Measurements from ENCODE around the gene CNIH3. TPM values are rescaled to one million over a fixed set of nuclear protein-coding genes. Genes with fewer than 3 reads are reported as not detected.
A peak's percentile ranks its signal among the peaks of the same experiment; 100 is the strongest.

CNIH3 gene
- total and polyA plus RNA-seq, 5 donors from 2014 or later: 1.4 to 2.6 (median 1.9) TPM

GRCh38 chr1:224782281-224783000, 166.3 kb downstream of the CNIH3 start:
- Histone ChIP-seq H3K4me1 (ENCODE audit: control insufficient read depth, insufficient read depth, low read length, poor library complexity, severe bottlenecking) (no peaks in the 10 kb centered on the region), H3K27ac (ENCODE audit: insufficient read depth, low read length, poor library complexity, severe bottlenecking) (no peak overlapping the region), H3K36me3 (ENCODE audit: control insufficient read depth, insufficient read depth, low read length) (no peaks in the 10 kb centered on the region), H3K4me3 (ENCODE audit: low read depth, low read length) (no peak overlapping the region), H3K27me3 (ENCODE audit: control insufficient read depth, insufficient read depth, low read length) (no peaks in the 10 kb centered on the region), H3K9me3 (ENCODE audit: control insufficient read depth in 2 of 2, low read length in 2 of 2) (no peaks in the 10 kb centered on the region)
- Mint-ChIP-seq H3K36me3 (no peaks in the 10 kb centered on the region), H3K27ac (peak overlapping the region in 1 of 3 donors; percentile 70), H3K9me3 (peaks cover 0 to 8% (median 0%) of the 10 kb centered on the region in 7 donors), H3K27me3 (peaks cover 23% of the 10 kb centered on the region), H3K4me3 (no peak overlapping the region), H3K4me1 (peaks cover 0 to 24% (median 6%) of the 10 kb centered on the region in 4 donors)
- no peak for ATAC-seq (ENCODE audit: low read depth in 2 of 2)
- no peak for DNase-seq

GRCh38 chr1:224783006-224783651, 167.0 kb downstream of the CNIH3 start:
- Histone ChIP-seq H3K27me3 (ENCODE audit: control insufficient read depth, insufficient read depth, low read length) (no peaks in the 10 kb centered on the region), H3K9me3 (ENCODE audit: control insufficient read depth in 2 of 2, low read length in 2 of 2) (no peaks in the 10 kb centered on the region), H3K4me3 (ENCODE audit: low read depth, low read length) (no peak overlapping the region), H3K4me1 (ENCODE audit: control insufficient read depth, insufficient read depth, low read length, poor library complexity, severe bottlenecking) (no peaks in the 10 kb centered on the region), H3K36me3 (ENCODE audit: control insufficient read depth, insufficient read depth, low read length) (no peaks in the 10 kb centered on the region), H3K27ac (ENCODE audit: insufficient read depth, low read length, poor library complexity, severe bottlenecking) (no peak overlapping the region)
- Mint-ChIP-seq H3K27ac (peak overlapping the region in 2 of 3 donors; percentile 20 to 72), H3K4me1 (peaks cover 0 to 24% (median 6%) of the 10 kb centered on the region in 4 donors), H3K9me3 (peaks cover 0 to 8% (median 0%) of the 10 kb centered on the region in 7 donors), H3K36me3 (no peaks in the 10 kb centered on the region), H3K27me3 (peaks cover 23% of the 10 kb centered on the region), H3K4me3 (no peak overlapping the region)
- DNase-seq (no peak), ATAC-seq (ENCODE audit: low read depth in 2 of 2) (no peak)

- Histone ChIP-seq H3K27me3 (ENCODE audit: control insufficient read depth, insufficient read depth, low read length) (no peaks in the 10 kb centered on the region), H3K36me3 (ENCODE audit: control insufficient read depth, insufficient read depth, low read length) (no peaks in the 10 kb centered on the region), H3K27ac (ENCODE audit: insufficient read depth, low read length, poor library complexity, severe bottlenecking) (no peak overlapping the region), H3K4me3 (ENCODE audit: low read depth, low read length) (no peak overlapping the region), H3K4me1 (ENCODE audit: control insufficient read depth, insufficient read depth, low read length, poor library complexity, severe bottlenecking) (no peaks in the 10 kb centered on the region), H3K9me3 (ENCODE audit: control insufficient read depth in 2 of 2, low read length in 2 of 2) (no peaks in the 10 kb centered on the region)
- no peak for ATAC-seq (ENCODE audit: low read depth in 2 of 2)
- Mint-ChIP-seq H3K4me1 (peaks cover 0 to 24% (median 6%) of the 10 kb centered on the region in 4 donors), H3K9me3 (peaks cover 0 to 8% (median 0%) of the 10 kb centered on the region in 7 donors), H3K27ac (no peak overlapping the region), H3K36me3 (no peaks in the 10 kb centered on the region), H3K4me3 (no peak overlapping the region), H3K27me3 (peaks cover 22% of the 10 kb centered on the region)
- no peak for DNase-seq
Measured at GRCh38 chr1:224784265-224785039, 168.3 kb downstream of the CNIH3 start.

- peaks cover 22% of the 10 kb centered on the region for H3K27me3 Mint-ChIP-seq
- Histone ChIP-seq H3K36me3 (ENCODE audit: control insufficient read depth, insufficient read depth, low read length) (no peaks in the 10 kb centered on the region), H3K27ac (ENCODE audit: insufficient read depth, low read length, poor library complexity, severe bottlenecking) (no peak overlapping the region), H3K27me3 (ENCODE audit: control insufficient read depth, insufficient read depth, low read length) (no peaks in the 10 kb centered on the region), H3K4me1 (ENCODE audit: control insufficient read depth, insufficient read depth, low read length, poor library complexity, severe bottlenecking) (no peaks in the 10 kb centered on the region), H3K9me3 (ENCODE audit: control insufficient read depth in 2 of 2, low read length in 2 of 2) (no peaks in the 10 kb centered on the region), H3K4me3 (ENCODE audit: low read depth, low read length) (no peak overlapping the region)
- no peak overlapping the region for H3K27ac Mint-ChIP-seq
- H3K4me3 Mint-ChIP-seq: no peak overlapping the region
- peaks cover 0 to 8% (median 0%) of the 10 kb centered on the region in 7 donors for H3K9me3 Mint-ChIP-seq
- peaks cover 0 to 24% (median 6%) of the 10 kb centered on the region in 4 donors for H3K4me1 Mint-ChIP-seq
- H3K36me3 Mint-ChIP-seq: no peaks in the 10 kb centered on the region
- ATAC-seq (ENCODE audit: low read depth in 2 of 2) (no peak), DNase-seq (no peak)
Measured at GRCh38 chr1:224785040-224785328, 168.9 kb downstream of the CNIH3 start.

- Mint-ChIP-seq H3K27ac (no peak overlapping the region), H3K36me3 (no peaks in the 10 kb centered on the region), H3K4me3 (no peak overlapping the region), H3K9me3 (peaks cover 0 to 8% (median 0%) of the 10 kb centered on the region in 7 donors), H3K27me3 (peaks cover 19% of the 10 kb centered on the region), H3K4me1 (peaks cover 0 to 24% (median 6%) of the 10 kb centered on the region in 4 donors)
- Histone ChIP-seq H3K27me3 (ENCODE audit: control insufficient read depth, insufficient read depth, low read length) (no peaks in the 10 kb centered on the region), H3K9me3 (ENCODE audit: control insufficient read depth in 2 of 2, low read length in 2 of 2) (no peaks in the 10 kb centered on the region), H3K27ac (ENCODE audit: insufficient read depth, low read length, poor library complexity, severe bottlenecking) (no peak overlapping the region), H3K4me1 (ENCODE audit: control insufficient read depth, insufficient read depth, low read length, poor library complexity, severe bottlenecking) (no peaks in the 10 kb centered on the region), H3K36me3 (ENCODE audit: control insufficient read depth, insufficient read depth, low read length) (no peaks in the 10 kb centered on the region), H3K4me3 (ENCODE audit: low read depth, low read length) (no peak overlapping the region)
- no peak for DNase-seq
- no peak for ATAC-seq (ENCODE audit: low read depth in 2 of 2)
Measured at GRCh38 chr1:224785622-224786021, 169.5 kb downstream of the CNIH3 start.

- Mint-ChIP-seq H3K27ac (no peak overlapping the region), H3K9me3 (peaks cover 0 to 8% (median 0%) of the 10 kb centered on the region in 7 donors)
- no peak for ATAC-seq (ENCODE audit: low read depth in 2 of 2)
Measured at GRCh38 chr1:224786533-224787250, 170.6 kb downstream of the CNIH3 start.

GRCh38 chr1:224789311-224789710, 173.2 kb downstream of the CNIH3 start:
- no peaks in the 10 kb centered on the region for H3K36me3 Mint-ChIP-seq
- Histone ChIP-seq H3K27me3 (ENCODE audit: control insufficient read depth, insufficient read depth, low read length) (no peaks in the 10 kb centered on the region), H3K4me1 (ENCODE audit: control insufficient read depth, insufficient read depth, low read length, poor library complexity, severe bottlenecking) (no peaks in the 10 kb centered on the region), H3K9me3 (ENCODE audit: control insufficient read depth in 2 of 2, low read length in 2 of 2) (no peaks in the 10 kb centered on the region), H3K4me3 (ENCODE audit: low read depth, low read length) (no peak overlapping the region), H3K36me3 (ENCODE audit: control insufficient read depth, insufficient read depth, low read length) (no peaks in the 10 kb centered on the region), H3K27ac (ENCODE audit: insufficient read depth, low read length, poor library complexity, severe bottlenecking) (no peak overlapping the region)
- peaks cover 7% of the 10 kb centered on the region for H3K27me3 Mint-ChIP-seq
- H3K4me1 Mint-ChIP-seq: peaks cover 0 to 5% (median 0%) of the 10 kb centered on the region in 4 donors
- H3K4me3 Mint-ChIP-seq: no peak overlapping the region
- H3K27ac Mint-ChIP-seq: no peak overlapping the region
- DNase-seq (no peak), ATAC-seq (ENCODE audit: low read depth in 2 of 2) (no peak)
- H3K9me3 Mint-ChIP-seq: peaks cover 0 to 7% (median 0%) of the 10 kb centered on the region in 7 donors

More at GRCh38 chr1:224786533-224787250, 170.6 kb downstream of the CNIH3 start:
- no peaks in the 10 kb centered on the region for H3K27me3 ChIP-seq (ENCODE audit: control insufficient read depth, insufficient read depth, low read length)
- Mint-ChIP-seq H3K4me3 (no peak overlapping the region), H3K27me3 (peaks cover 16% of the 10 kb centered on the region), H3K36me3 (no peaks in the 10 kb centered on the region), H3K4me1 (peaks cover 0 to 24% (median 6%) of the 10 kb centered on the region in 4 donors)
- DNase-seq: no peak
- H3K36me3 ChIP-seq (ENCODE audit: control insufficient read depth, insufficient read depth, low read length): no peaks in the 10 kb centered on the region
- no peak overlapping the region for H3K27ac ChIP-seq (ENCODE audit: insufficient read depth, low read length, poor library complexity, severe bottlenecking)
- H3K4me1 ChIP-seq (ENCODE audit: control insufficient read depth, insufficient read depth, low read length, poor library complexity, severe bottlenecking): no peaks in the 10 kb centered on the region
- no peaks in the 10 kb centered on the region for H3K9me3 ChIP-seq (ENCODE audit: control insufficient read depth in 2 of 2, low read length in 2 of 2)
- H3K4me3 ChIP-seq (ENCODE audit: low read depth, low read length): no peak overlapping the region
